NCI-H187 (cell line): ENCODE results near the gene SLC17A9.

Experiments
- DNase-seq, 2 experiments: peaks; one replicate each; lab custom pipeline; 2025; lab: John Stamatoyannopoulos, UW

Gene SLC17A9

DNA sequence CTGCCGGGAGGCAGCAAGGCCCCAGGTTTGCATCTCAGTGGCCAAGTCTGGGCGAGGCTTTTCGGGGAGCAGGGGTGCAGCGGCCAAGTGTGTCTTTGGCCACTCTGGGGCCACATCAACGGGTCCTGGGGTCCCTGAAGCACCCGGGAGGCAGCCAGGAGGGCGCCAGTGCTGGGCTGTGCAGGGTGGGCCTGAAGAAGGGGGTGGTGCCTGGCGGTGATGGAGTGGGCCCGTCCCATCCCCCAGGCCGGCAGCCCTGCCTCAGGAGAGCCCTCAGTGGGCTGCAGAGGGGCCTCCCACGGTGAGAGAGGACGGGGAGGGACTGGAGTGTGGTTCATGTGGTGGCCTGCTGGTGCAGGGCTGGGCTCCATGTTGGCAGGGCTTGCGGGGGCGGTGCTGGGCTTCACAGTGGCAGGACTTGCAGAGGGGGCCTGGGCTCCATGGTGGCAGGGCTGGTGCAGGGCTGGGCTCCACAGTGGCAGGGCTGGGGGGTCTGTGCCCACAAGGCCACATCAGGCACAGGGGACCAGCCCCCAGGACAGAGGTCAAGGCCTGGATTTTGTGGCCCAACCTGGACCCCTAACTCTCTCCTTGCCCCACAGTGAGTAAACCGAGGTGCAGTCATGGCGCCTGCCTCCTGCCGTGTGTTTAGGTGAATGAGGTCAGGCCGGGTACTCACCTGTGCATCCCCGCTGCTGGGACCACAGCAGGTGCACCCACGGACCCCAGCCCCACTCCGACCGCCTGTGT is 64.7 kb downstream of the SLC17A9 start:
- no peak for DNase-seq

DNA sequence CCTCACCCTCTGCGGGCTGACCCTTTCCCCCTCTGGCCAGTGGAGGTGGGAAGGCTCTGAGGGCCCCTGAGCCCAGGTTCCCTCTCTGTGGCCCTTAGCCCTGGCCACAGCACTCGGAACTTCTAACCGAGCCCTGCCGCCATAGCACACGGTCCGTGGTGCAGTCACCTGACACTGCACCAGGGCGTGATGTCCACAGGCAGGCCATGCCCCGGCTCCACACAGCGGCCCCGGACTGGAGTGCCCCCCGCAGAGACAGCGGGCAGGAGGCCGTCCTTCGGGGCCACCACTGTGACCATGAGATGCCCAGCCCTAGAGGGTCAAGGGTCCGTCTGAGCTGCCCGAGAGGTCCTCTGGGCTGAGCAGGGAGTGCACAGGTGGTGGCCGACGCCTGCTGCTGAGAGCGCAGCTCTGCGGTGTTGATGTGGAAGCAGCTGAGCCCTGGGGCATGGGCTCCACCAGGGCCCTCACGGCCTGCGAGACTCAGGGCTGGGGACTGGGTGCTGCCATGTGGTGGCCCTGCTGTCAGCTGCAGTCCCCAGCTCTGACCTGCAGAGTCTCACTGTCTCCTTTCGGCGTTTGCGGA is 65.4 kb downstream of the SLC17A9 start:
- no peak for DNase-seq
